Caco-2 (cell line): Measurements from ENCODE around the gene IRAK1. TPM values are rescaled to one million over a fixed set of nuclear protein-coding genes. Genes with fewer than 3 reads are reported as not detected.

Experiments
- BruUV-seq: library from RNA; stranded (reverse); fragments of 400-500 nt; replicated peaks from 2 replicates; lab custom pipeline; 2021; lab: Mats Ljungman, UMichigan
- CTCF ChIA-PET: fragments of 300-600 bp; sonication (Branson Sonifier 250); formaldehyde crosslinking; loops from one replicate; lab custom pipeline; 2022; ENCODE audit warnings: antibody characterized with exemption; lab: Charles Lee
- POLR2A ChIA-PET: fragments of 300-600 bp; sonication (Branson Sonifier 250); formaldehyde crosslinking; loops from one replicate; lab custom pipeline; 2022; ENCODE audit warnings: antibody characterized with exemption; lab: Charles Lee
- DNase-seq, 2 experiments: peaks; one replicate each; pipeline versions ENCODE4 v3.0.0 to v3.0.0-alpha.2; 2020 to 2022
- H3K27me3 ChIP-seq: replicated peaks from 2 replicates; pipeline ENCODE4 v1.6.0; 2011; ENCODE audit warnings: low read length; ENCODE audit not compliant: control insufficient read depth, insufficient read depth
- H3K36me3 ChIP-seq: 2 replicates; pipeline ENCODE4 v1.5.1; 2011; ENCODE audit warnings: low read length; ENCODE audit not compliant: control insufficient read depth, insufficient read depth
- H3K4me1 ChIP-seq: fragments of 250-450 bp; sonication (Bioruptor Pico); 2 replicates; pipeline ENCODE4 v1.5.1; 2020; ENCODE audit warnings: mild to moderate bottlenecking
- H3K4me3 ChIP-seq: 2 replicates; pipeline ENCODE4 v1.5.1; 2011; ENCODE audit warnings: low read depth, mild to moderate bottlenecking, control low read depth, low read length
- H3K9me3 ChIP-seq: fragments of 250-450 bp; sonication (Bioruptor Pico); 2 replicates; pipeline ENCODE4 v1.5.1; 2020; ENCODE audit warnings: mild to moderate bottlenecking, moderate library complexity
- H3K27ac Mint-ChIP-seq: one replicate; pipeline ENCODE4 v1.8.0; 2022; ENCODE audit warnings: mixed read lengths; ENCODE audit not compliant: unreplicated experiment
- H3K27me3 Mint-ChIP-seq: one replicate; pipeline ENCODE4 v1.8.0; 2022; ENCODE audit warnings: mixed read lengths; ENCODE audit not compliant: insufficient read depth, unreplicated experiment
- H3K36me3 Mint-ChIP-seq: one replicate; pipeline ENCODE4 v1.8.0; 2022; ENCODE audit warnings: mild to moderate bottlenecking, mixed read lengths; ENCODE audit not compliant: insufficient read depth, unreplicated experiment
- H3K4me1 Mint-ChIP-seq: one replicate; pipeline ENCODE4 v1.8.0; 2022; ENCODE audit warnings: low read depth, mixed read lengths; ENCODE audit not compliant: unreplicated experiment
- H3K4me3 Mint-ChIP-seq: one replicate; pipeline ENCODE4 v1.8.0; 2022; ENCODE audit warnings: mild to moderate bottlenecking, moderate library complexity, mixed read lengths; ENCODE audit not compliant: unreplicated experiment
- H3K9me3 Mint-ChIP-seq: one replicate; pipeline ENCODE4 v1.8.0; 2022; ENCODE audit warnings: mixed read lengths; ENCODE audit not compliant: unreplicated experiment
- intact Hi-C: fragments of 100-400 bp; cut with micrococcal nuclease; formaldehyde crosslinking; loops from one replicate; pipeline ENCODE4 v1.10.0; 2022; ENCODE audit not compliant: unreplicated experiment
- total RNA-seq: library from RNA; stranded (reverse); gene quantifications from 2 replicates; pipeline ENCODE4 v1.2.3, GENCODE V29; 2022
- TF ChIP-seq, protein P1 (sequence below), 2 experiments: fragments of 200-600 bp in 1 of 2; IDR thresholded peaks; 1 replicate in 1 of 2; 2 replicates in 1 of 2; pipeline versions ENCODE4 v1.5.1 to v1.8.0; 2011 to 2022; ENCODE audit warnings: antibody characterized with exemption in 1 of 2, control low read depth in 1 of 2, inconsistent platforms in 1 of 2, low read depth in 1 of 2, low read length in 1 of 2, mild to moderate bottlenecking in 1 of 2, moderate library complexity in 1 of 2; ENCODE audit not compliant: insufficient read depth in 1 of 2, severe bottlenecking in 1 of 2, unreplicated experiment in 1 of 2

The IRAK1 gene
- total RNA-seq, 1 experiment from 2014 or later: 119 TPM

DNA sequence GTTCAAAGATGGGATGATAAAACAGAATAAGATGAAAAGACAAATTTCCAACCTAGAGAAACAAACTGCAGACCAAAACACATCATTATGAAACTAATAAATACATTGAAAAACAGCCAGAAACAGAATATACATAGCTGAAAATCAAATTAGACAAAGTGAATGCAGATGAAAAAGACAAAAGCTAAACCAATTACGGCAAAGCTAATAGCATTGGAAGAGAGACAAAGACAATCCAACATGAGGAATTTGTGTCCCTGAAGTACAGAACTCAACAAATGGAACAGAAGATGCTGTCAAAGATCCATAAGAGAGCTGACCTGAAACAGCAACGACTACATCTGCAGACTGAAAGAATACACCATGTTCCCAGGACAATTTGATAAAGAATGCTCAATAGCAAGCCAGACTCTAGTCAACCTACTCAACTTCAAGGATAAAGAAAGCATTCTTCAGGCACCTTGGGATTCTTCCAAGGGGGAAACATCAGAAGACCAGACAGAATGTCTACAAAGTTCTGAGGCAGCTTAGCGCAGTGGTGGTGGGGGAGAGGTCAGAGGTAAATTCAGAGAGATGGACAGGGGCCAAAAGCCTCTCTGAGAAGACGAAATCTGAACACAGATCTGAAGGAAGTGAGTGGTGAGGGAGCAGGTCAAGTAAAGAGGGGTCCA is 27.4 kb upstream of the IRAK1 start:
- TF ChIP-seq, protein P1, sequence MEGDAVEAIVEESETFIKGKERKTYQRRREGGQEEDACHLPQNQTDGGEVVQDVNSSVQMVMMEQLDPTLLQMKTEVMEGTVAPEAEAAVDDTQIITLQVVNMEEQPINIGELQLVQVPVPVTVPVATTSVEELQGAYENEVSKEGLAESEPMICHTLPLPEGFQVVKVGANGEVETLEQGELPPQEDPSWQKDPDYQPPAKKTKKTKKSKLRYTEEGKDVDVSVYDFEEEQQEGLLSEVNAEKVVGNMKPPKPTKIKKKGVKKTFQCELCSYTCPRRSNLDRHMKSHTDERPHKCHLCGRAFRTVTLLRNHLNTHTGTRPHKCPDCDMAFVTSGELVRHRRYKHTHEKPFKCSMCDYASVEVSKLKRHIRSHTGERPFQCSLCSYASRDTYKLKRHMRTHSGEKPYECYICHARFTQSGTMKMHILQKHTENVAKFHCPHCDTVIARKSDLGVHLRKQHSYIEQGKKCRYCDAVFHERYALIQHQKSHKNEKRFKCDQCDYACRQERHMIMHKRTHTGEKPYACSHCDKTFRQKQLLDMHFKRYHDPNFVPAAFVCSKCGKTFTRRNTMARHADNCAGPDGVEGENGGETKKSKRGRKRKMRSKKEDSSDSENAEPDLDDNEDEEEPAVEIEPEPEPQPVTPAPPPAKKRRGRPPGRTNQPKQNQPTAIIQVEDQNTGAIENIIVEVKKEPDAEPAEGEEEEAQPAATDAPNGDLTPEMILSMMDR (IDR thresholded peaks at IDR 0.05; ENCODE audit: insufficient read depth in 1 of 2, low read depth in 1 of 2, low read length in 1 of 2, severe bottlenecking in 1 of 2, unreplicated experiment in 1 of 2): no peak
- CTCF ChIA-PET: interaction anchor here (1.3 kb wide), 1 partner anchor 34 kb away, joined by 3 read pairs; no protein-coding TSS in a partner anchor
- no peaks in the 10 kb centered on the region for H3K27me3 ChIP-seq
- H3K27ac Mint-ChIP-seq: no peak overlapping the region
- BruUV-seq: no TSS peak
- H3K9me3 ChIP-seq: no peaks in the 10 kb centered on the region
- H3K4me1 Mint-ChIP-seq: peaks cover 22% of the 10 kb centered on the region
- DNase-seq: no peak
- H3K36me3 Mint-ChIP-seq: peaks cover 38% of the 10 kb centered on the region
- no peaks in the 10 kb centered on the region for H3K36me3 ChIP-seq
- H3K4me3 ChIP-seq: no peak overlapping the region
- no peaks in the 10 kb centered on the region for H3K9me3 Mint-ChIP-seq
- POLR2A ChIA-PET: no interaction called here
- H3K27me3 Mint-ChIP-seq: no peaks in the 10 kb centered on the region
- no peak overlapping the region for H3K4me3 Mint-ChIP-seq
- intact Hi-C loops: no loop called here
- peaks cover 8% of the 10 kb centered on the region for H3K4me1 ChIP-seq

DNA sequence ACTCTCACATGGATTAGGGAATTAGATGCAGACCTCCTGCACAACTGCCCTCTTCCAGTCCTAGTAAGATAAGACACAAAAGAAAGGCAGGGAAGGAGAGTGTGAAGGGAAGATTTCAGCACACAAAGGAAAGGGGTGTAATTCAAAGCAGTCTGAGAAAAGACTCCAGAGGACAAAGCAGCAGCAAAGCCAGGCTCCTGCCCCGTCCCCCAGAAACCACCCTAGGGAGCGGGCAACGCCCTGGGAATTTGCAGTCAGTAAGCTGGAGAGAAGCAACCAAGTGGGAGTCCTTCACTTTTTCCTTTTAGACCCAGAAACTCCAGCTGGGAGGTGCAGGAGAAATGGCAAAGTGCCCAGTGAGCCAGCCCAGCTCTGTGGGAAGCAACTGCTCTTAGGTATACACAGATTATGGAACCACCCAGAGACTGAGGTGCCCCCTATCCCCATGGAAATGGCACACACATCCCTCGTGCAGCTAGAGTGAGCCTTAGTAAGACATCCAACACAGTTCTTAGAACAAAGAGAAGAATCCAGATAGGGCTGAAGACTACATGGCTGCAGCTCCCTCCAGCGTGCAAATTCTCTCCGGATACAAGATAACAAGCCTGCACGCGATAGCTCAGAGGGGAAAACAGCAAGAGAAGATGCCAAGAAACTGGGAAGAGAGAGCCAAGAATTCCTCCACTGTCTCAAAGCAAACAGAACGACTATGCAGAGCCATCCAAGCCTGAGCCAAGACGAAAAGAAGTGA is 26.5 kb upstream of the IRAK1 start:
- ChIA-PET POLR2A (no interaction called here), CTCF (interaction anchor here (1.3 kb wide), 1 partner anchor 33 kb away, joined by 3 read pairs; no protein-coding TSS in a partner anchor)
- Mint-ChIP-seq H3K9me3 (no peaks in the 10 kb centered on the region), H3K36me3 (peaks cover 35% of the 10 kb centered on the region), H3K4me1 (peaks cover 22% of the 10 kb centered on the region), H3K27ac (no peak overlapping the region), H3K4me3 (no peak overlapping the region), H3K27me3 (no peaks in the 10 kb centered on the region)
- no TSS peak for BruUV-seq
- H3K4me3 ChIP-seq: no peak overlapping the region
- H3K9me3 ChIP-seq: no peaks in the 10 kb centered on the region
- H3K36me3 ChIP-seq: no peaks in the 10 kb centered on the region
- H3K4me1 ChIP-seq: peaks cover 3% of the 10 kb centered on the region; the same call in 1 of the 2 replicates
- TF ChIP-seq, protein P1 (IDR thresholded peaks at IDR 0.05; ENCODE audit: insufficient read depth in 1 of 2, low read depth in 1 of 2, low read length in 1 of 2, severe bottlenecking in 1 of 2, unreplicated experiment in 1 of 2): no peak
- intact Hi-C loops: no loop called here
- no peaks in the 10 kb centered on the region for H3K27me3 ChIP-seq
- DNase-seq: no peak

DNA sequence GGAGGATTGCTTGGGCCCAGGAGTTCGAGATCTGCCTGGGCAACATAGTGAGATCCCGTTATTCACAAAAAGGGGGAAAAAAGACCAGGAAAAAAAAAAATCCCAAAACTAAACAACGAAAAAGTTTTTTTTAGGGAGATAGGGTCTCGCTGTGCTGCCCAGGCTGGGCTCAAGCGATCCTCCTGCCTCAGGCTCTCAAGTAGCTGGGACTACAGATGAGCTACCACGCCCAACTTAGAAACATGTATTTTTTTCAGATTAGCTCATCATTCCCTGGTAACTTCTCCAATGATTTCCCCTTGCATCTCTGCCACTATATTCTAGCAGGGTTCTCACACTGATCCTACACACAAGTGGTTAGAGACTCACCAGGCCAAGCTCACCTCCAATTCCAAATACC is 24.4 kb upstream of the IRAK1 start:
- no peak for DNase-seq
- no TSS peak for BruUV-seq
- CTCF ChIA-PET: no interaction called here
- intact Hi-C loops: no loop called here
- H3K4me1 ChIP-seq: no peaks in the 10 kb centered on the region
- no peak overlapping the region for H3K27ac Mint-ChIP-seq
- no peak overlapping the region for H3K4me3 Mint-ChIP-seq
- 0 out of 2 replicates have a peak, but pooled peaks cover 1% of the 10 kb centered on the region for H3K36me3 ChIP-seq
- peaks cover 33% of the 10 kb centered on the region for H3K36me3 Mint-ChIP-seq
- H3K9me3 Mint-ChIP-seq: no peaks in the 10 kb centered on the region
- H3K4me1 Mint-ChIP-seq: peaks cover 15% of the 10 kb centered on the region
- TF ChIP-seq, protein P1 (IDR thresholded peaks at IDR 0.05; ENCODE audit: insufficient read depth in 1 of 2, low read depth in 1 of 2, low read length in 1 of 2, severe bottlenecking in 1 of 2, unreplicated experiment in 1 of 2): no peak
- no peaks in the 10 kb centered on the region for H3K27me3 ChIP-seq
- H3K4me3 ChIP-seq: no peak overlapping the region
- no peaks in the 10 kb centered on the region for H3K27me3 Mint-ChIP-seq
- no peaks in the 10 kb centered on the region for H3K9me3 ChIP-seq
- POLR2A ChIA-PET: no interaction called here
